ENCODE measurements around the gene LSAMP. TPM values are rescaled to one million over a fixed set of nuclear protein-coding genes. Genes with fewer than 3 reads are reported as not detected.

The LSAMP gene
- total RNA-seq, 1 experiment from 2014 or later = 0.90 TPM

GRCh38 chr3:116367761-116368395 lies 77.4 kb downstream of the LSAMP start:
- no peaks in the 10 kb centered on the region for H3K4me1 ChIP-seq (ENCODE audit: insufficient read depth, low read length)
- H3K27me3 Mint-ChIP-seq (ENCODE audit: low read depth) = no peaks in the 10 kb centered on the region; the same call in 1 of the 2 replicates
- H2AFZ ChIP-seq (ENCODE audit: low read length) = no peak overlapping the region

More at GRCh38 chr3:116367761-116368395, 77.4 kb downstream of the LSAMP start:
- H2BK5ac ChIP-seq (ENCODE audit: insufficient read length, low read length) = no peak overlapping the region
- H3K9ac ChIP-seq (ENCODE audit: extremely low read depth, insufficient read length, low read length) = no peak overlapping the region
- H4K5ac ChIP-seq (ENCODE audit: insufficient read length, low read depth, low read length) = no peak overlapping the region
- no peak overlapping the region for H3T11ph ChIP-seq (ENCODE audit: low read length)
- no peak for DNase-seq
- no peak overlapping the region for H3K27ac ChIP-seq (ENCODE audit: insufficient read length, low read depth, low read length)
- H3K79me1 ChIP-seq (ENCODE audit: insufficient read depth, low read depth, low read length, poor library complexity, severe bottlenecking) = no peaks in the 10 kb centered on the region
- H3K4me2 ChIP-seq (ENCODE audit: insufficient read depth, insufficient read length, low read length) = no peak overlapping the region
- H3K9me3 ChIP-seq (ENCODE audit: control insufficient read depth, low read depth, low read length) = no peaks in the 10 kb centered on the region
- Mint-ChIP-seq H3K4me1 (peaks cover 4 to 6% of the 10 kb centered on the region in 2 experiments; a peak in 3 of 4 replicates), H3K9me3 (peaks cover 0 to 3% of the 10 kb centered on the region in 2 experiments; a peak in 2 of 5 replicates), H3K4me3 (no peak overlapping the region), H3K36me3 (ENCODE audit: insufficient read depth in 1 of 3, low read depth in 3 of 3) (0 out of 7 replicates have a peak, but pooled peaks cover 0 to 2% (median 2%) of the 10 kb centered on the region in 3 experiments), H3K27ac (peak overlapping the region in 1 of 3 experiments; percentile 33; a peak in 2 of 7 replicates)
- H4K20me1 ChIP-seq (ENCODE audit: control insufficient read depth, insufficient read depth, insufficient read length) = no peaks in the 10 kb centered on the region
- no peak overlapping the region for H3K56ac ChIP-seq (ENCODE audit: insufficient read length, low read depth, low read length)
- no peaks in the 10 kb centered on the region for H3K23me2 ChIP-seq (ENCODE audit: insufficient read length, low read depth, low read length, poor library complexity, severe bottlenecking)
- no peak overlapping the region for H3K4ac ChIP-seq (ENCODE audit: low read depth, low read length)
- H3K14ac ChIP-seq (ENCODE audit: insufficient read depth, low read length) = no peak overlapping the region
- no peak overlapping the region for H3K23ac ChIP-seq (ENCODE audit: insufficient read length, low read depth, low read length)
- no peak overlapping the region for H2BK20ac ChIP-seq (ENCODE audit: low read depth, low read length, poor library complexity, severe bottlenecking)
- H2BK15ac ChIP-seq (ENCODE audit: low read depth, low read length) = no peak overlapping the region
- no peak overlapping the region for H2BK120ac ChIP-seq (ENCODE audit: low read depth, low read length, poor library complexity, severe bottlenecking)
- H2AK5ac ChIP-seq (ENCODE audit: insufficient read length, low read length) = no peak overlapping the region
- H4K91ac ChIP-seq (ENCODE audit: insufficient read length, low read depth, low read length) = no peak overlapping the region
- WGBS (ENCODE audit: extremely low coverage, insufficient read length, low lambda C conversion rate) = no CpG with 5 or more reads among the region's 9 CpGs
- no peak overlapping the region for H4K8ac ChIP-seq (replicated peaks; ENCODE audit: insufficient read length, low read depth, low read length)
- no peaks in the 10 kb centered on the region; the same call in 1 of the 2 replicates for H3K79me2 ChIP-seq (ENCODE audit: insufficient read depth, low read length)
- no peak overlapping the region for H3K18ac ChIP-seq (ENCODE audit: insufficient read length, low read depth, low read length)
- no peak overlapping the region for H2BK12ac ChIP-seq (ENCODE audit: insufficient read length, low read depth, low read length)
- no peak for TF ChIP-seq CTCF (conservative IDR thresholded peaks at IDR 0.05)
- H3K27me3 ChIP-seq (ENCODE audit: insufficient read depth, low read length) = no peaks in the 10 kb centered on the region
